Measurements from ENCODE around the gene PRTFDC1. TPM values are rescaled to one million over a fixed set of nuclear protein-coding genes. Genes with fewer than 3 reads are reported as not detected.
"Not testable (repeated sequence)": the region's sequence is repeated elsewhere in the genome, so short reads cannot be mapped to it uniquely, and the experiment has no call there.

PRTFDC1 gene
- total RNA-seq, 1 donor from 2014 or later: 4.7 TPM

GRCh38 chr10:24968951-24969350 is 16.5 kb upstream of the PRTFDC1 start:
- intact Hi-C loops (cut with DNase I); ATAC-seq; DNase-seq (ENCODE audit: low spot score): not testable (repeated sequence)

GRCh38 chr10:24968349-24968748 is 15.9 kb upstream of the PRTFDC1 start:
- no peak for DNase-seq (ENCODE audit: low spot score)

GRCh38 chr10:24966962-24967481 is 14.6 kb upstream of the PRTFDC1 start:
- DNase-seq (ENCODE audit: low spot score) (no peak), ATAC-seq (no peak)
- intact Hi-C loops (cut with DNase I): no loop called here

More at GRCh38 chr10:24968349-24968748, 15.9 kb upstream of the PRTFDC1 start:
- intact Hi-C loops (cut with DNase I): no loop called here
- no peak for ATAC-seq

DNA sequence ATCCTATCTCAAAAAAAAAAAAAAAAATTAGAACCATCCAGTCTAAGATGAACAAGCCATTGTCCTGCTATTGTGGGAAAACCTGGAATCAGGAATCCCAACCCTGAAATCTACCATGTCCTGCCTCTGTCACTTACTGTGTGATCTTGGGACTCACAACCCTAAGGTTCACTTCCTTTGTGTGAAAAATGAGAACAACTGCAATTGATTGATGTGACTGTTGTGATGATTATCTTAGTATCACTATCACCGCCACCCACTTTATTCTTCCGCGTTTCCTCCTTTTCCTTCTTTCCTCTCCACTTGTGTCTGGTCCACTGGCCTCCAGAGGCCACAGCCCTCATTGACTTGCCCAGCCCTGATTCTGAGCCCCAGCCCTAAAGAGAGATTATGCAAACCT is 12.6 kb upstream of the PRTFDC1 start:
- intact Hi-C loops (cut with DNase I): no loop called here
- DNase-seq (ENCODE audit: low spot score) (no peak), ATAC-seq (no peak)

DNA sequence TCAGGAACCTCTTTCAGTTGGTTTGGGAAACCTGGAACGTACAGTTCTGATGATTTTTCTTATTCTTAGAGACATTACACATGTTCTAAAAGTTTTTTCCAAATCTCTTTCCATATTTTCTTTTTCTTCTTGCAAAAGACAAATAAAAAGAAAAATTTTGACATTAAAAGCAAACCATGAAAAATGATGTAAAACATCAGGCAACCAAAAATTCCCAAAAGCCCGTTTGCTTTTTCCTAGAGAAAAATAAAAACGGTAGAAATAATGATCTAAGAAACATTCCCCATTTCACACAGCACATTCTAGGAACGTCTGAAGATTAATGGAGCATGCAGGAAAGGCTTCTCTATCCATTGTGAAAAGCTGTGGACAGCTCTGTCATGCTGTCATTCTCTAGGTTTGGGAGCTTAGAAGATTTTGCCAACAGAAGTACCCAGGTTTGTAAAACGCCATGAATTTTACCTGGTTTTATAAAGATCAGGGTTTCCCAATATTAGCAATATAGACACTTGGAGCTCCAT is 11.2 kb upstream of the PRTFDC1 start:
- intact Hi-C loops (cut with DNase I): no loop called here
- ATAC-seq: no peak

GRCh38 chr10:24962995-24963394 is 10.6 kb upstream of the PRTFDC1 start:
- ATAC-seq (no peak), DNase-seq (ENCODE audit: low spot score) (no peak)
- intact Hi-C loops (cut with DNase I): no loop called here

More for the DNA sequence above, 11.2 kb upstream of the PRTFDC1 start:
- no peak for DNase-seq (ENCODE audit: low spot score)

GRCh38 chr10:24961582-24961981 is 9.2 kb upstream of the PRTFDC1 start:
- intact Hi-C loops (cut with DNase I): no loop called here
- no peak for DNase-seq (ENCODE audit: low spot score)
- ATAC-seq: no peak

DNA sequence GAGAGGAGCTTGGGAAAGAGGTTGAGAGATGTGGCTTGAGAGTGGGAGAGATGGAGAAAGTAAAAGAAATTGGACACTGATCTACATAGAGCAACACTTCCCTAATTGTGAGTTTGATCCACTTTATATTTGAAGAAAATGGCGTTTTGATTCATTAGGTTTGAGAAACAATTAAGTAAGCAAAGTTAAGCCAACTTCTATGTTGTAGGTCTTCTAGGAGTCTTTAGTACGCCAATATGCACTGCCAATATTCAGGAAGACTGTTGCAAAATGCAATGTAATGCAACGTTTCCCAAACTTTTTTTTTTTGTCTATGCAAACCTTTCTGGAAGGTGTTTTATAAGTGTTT is 7.0 kb upstream of the PRTFDC1 start:
- DNase-seq (ENCODE audit: low spot score) (no peak), ATAC-seq (no peak)
- intact Hi-C loops (cut with DNase I): no loop called here

DNA sequence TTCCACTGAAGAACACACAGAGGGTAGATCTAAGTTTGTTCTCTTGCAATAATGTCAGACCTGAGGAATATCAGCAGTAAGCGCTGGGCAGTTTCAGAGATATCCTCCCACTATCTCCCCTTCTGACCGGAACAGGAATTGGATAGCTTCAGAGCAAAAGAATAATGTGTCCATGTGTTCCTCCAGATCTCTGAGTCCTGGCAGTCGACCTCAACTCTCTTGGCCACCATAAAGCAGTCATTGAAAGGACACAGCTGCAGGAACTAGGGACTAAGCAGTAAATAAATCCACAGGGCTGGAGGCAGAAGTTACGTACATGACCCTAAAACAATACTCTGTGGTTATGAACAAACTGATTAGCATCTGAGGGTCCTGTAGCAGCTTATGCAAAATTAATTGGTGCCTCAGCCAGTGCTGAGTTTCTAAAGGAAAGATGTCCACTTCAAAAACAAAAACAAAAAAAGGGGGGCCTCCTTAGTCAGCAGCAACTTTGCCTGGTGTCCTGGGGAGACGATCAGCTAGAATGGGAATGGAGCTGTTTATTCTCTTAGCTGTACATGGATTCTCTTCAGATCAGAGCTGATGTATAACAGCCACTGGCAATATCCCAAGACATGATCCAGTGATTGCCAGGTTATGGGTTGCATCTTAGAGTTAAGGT is 6.4 kb upstream of the PRTFDC1 start:
- DNase-seq (ENCODE audit: low spot score) (no peak), ATAC-seq (peak; percentile 94)
- intact Hi-C loops (cut with DNase I): no loop called here

DNA sequence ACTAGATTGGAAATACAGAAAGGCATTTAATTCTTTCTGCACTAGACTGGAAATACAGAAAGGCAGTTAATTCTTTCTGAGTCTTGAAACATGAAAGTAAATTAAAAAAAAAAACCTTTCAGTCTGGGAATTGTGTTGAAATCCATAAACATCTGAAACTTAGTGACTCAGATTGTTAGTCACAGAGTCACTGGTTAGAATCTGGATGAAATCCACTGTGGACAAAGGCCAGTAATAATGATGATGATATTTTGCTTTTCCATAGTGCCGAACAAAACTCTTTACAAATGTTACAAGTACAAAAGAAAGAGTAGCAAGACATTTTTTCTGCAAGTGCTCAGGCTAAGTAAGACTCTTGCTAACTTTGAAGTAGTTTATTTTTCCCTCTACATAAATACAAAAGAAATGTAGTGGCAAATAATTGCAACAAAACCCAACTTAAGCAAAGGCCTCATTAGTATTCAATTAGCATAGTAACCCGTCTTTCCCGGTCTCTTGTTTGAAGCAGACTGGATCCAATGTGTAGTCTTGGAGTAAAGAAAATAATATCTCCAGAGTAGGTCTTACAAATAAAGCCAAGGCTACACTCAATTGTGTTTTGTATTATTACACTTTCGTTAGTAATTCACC is 5.8 kb upstream of the PRTFDC1 start:
- peak; percentile 93 for ATAC-seq
- intact Hi-C loops (cut with DNase I): no loop called here
- no peak for DNase-seq (ENCODE audit: low spot score)

DNA sequence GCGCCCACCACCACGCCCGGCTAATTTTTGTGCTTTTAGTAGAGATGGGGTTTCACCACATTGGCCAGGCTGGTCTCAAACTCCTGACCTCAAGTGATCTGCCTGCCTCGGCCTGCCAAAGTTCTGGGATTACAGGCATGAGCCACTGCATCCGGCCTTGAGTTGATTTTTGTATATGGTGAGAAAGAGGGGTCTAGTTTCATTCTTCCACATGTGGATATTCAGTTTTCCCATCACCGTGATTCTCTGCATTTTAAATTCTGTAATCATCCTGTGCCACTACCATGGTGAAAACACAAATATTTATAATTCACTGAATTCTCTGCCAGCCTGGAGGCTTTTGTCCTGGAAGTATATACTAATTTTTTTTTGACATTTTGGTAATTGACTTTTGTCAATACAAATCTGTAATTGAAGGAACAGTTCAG is 5.2 kb upstream of the PRTFDC1 start:
- not testable (repeated sequence) for ATAC-seq; DNase-seq (ENCODE audit: low spot score)

DNA sequence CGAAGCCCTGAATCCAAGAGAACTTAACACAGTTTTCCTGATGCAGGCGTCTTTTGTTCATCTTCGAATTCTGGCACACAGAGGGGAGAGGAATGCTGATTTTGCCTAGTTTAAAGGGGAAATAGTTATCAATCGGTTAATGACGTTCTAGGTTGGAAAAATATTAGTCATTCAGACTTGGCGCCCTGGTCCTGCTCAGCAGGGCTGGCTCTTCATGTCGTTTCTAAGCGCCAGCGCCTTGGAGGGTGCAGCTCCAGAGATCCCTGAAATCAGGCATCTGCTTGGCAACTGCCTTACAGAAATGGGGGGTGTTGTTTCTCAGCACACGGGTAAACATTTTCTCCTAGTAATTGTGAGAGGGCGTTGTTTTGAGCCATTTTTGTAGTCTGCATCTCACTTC is 1.3 kb upstream of the PRTFDC1 start:
- DNase-seq (ENCODE audit: low spot score) (no peak), ATAC-seq (no peak)
- intact Hi-C loops (cut with DNase I): no loop called here

More for the DNA sequence above, 5.2 kb upstream of the PRTFDC1 start:
- intact Hi-C loops (cut with DNase I): not testable (repeated sequence)

- ATAC-seq: peak; percentile 63
- peak; percentile 70 for DNase-seq (ENCODE audit: low spot score)
- intact Hi-C loops (cut with DNase I): no loop called here
Measured at GRCh38 chr10:24952707-24953645, 570 bp upstream of the PRTFDC1 start.

GRCh38 chr10:24951201-24952142 is 934 bp downstream of the PRTFDC1 start:
- DNase-seq (ENCODE audit: low spot score) (no peak), ATAC-seq (peak; percentile 25)
- intact Hi-C loops (cut with DNase I): no loop called here

DNA sequence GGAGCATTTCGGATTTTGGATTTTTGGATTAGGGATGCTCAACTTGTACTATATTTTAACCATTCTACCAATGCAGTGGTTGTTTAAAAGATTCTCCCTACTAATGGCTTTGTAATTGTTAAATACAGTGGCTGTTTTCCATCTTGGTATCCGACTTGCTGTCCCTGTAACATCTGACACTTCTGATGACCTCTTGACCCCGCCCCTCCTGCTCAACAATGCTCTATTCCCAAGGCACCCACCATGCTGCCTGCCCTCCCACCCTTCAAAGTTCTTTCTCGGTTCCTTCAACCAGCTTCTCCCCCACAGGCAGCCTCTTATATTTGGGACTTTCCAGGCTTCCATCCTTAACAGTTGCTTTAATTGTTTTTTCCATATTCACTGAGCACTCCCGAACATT is 2.0 kb downstream of the PRTFDC1 start:
- DNase-seq (ENCODE audit: low spot score) (no peak), ATAC-seq (no peak)
- intact Hi-C loops (cut with DNase I): no loop called here

GRCh38 chr10:24949616-24950015 is 2.8 kb downstream of the PRTFDC1 start:
- intact Hi-C loops (cut with DNase I): no loop called here
- DNase-seq (ENCODE audit: low spot score): no peak
- no peak for ATAC-seq

GRCh38 chr10:24947304-24948097 is 4.9 kb downstream of the PRTFDC1 start:
- intact Hi-C loops (cut with DNase I): no loop called here
- DNase-seq (ENCODE audit: low spot score) (no peak), ATAC-seq (peak; percentile 91)
